Astrocyte (in vitro differentiated cells and primary cell): ENCODE results near the gene FGFR3.

Experiments
- EZH2 ChIP-seq: IDR thresholded peaks from 2 replicates; pipeline ENCODE4 v1.6.1; 2012; ENCODE audit warnings: mild to moderate bottlenecking, low read length, inconsistent platforms; ENCODE audit not compliant: insufficient read depth
- TF ChIP-seq, protein P1 (sequence below): IDR thresholded peaks from 2 replicates; pipeline ENCODE4 v1.5.1; 2011; ENCODE audit warnings: low read depth, mild to moderate bottlenecking, inconsistent platforms, low read length, moderate library complexity; ENCODE audit not compliant: insufficient read depth

DNA sequence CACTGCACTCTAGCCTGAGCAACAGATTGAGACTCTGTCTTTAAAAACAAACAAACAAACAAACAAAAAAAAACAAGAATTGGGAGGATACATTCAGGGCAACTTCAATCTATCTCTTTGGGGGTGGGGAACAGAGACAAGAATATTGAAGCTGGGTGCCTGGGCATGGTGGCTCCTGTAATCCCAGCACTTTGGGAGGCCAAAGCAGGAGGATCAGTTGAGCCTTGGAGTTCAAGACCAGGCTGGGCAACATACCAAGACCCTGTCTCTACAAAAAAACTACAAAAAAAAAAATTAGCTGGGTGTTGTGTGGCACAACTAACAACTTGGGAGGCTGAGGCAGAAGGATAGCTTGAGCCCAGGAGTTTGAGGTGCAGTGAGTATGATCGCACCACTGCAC is 61.7 kb downstream of the FGFR3 start:
- TF ChIP-seq, protein P1, sequence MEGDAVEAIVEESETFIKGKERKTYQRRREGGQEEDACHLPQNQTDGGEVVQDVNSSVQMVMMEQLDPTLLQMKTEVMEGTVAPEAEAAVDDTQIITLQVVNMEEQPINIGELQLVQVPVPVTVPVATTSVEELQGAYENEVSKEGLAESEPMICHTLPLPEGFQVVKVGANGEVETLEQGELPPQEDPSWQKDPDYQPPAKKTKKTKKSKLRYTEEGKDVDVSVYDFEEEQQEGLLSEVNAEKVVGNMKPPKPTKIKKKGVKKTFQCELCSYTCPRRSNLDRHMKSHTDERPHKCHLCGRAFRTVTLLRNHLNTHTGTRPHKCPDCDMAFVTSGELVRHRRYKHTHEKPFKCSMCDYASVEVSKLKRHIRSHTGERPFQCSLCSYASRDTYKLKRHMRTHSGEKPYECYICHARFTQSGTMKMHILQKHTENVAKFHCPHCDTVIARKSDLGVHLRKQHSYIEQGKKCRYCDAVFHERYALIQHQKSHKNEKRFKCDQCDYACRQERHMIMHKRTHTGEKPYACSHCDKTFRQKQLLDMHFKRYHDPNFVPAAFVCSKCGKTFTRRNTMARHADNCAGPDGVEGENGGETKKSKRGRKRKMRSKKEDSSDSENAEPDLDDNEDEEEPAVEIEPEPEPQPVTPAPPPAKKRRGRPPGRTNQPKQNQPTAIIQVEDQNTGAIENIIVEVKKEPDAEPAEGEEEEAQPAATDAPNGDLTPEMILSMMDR: no peak
- no peak for TF ChIP-seq EZH2
